Astrocyte of the cerebellum (primary cell): ENCODE measurements around the gene RANBP3.
"Not testable (repeated sequence)": the region's sequence is repeated elsewhere in the genome, so short reads cannot be mapped to it uniquely, and the experiment has no call there.

Source experiments
- DNase-seq: peaks from one replicate; pipeline ENCODE4 v3.0.0-alpha.2; 2011; ENCODE audit warnings: low read depth
- H3K4me3 ChIP-seq: 2 replicates; pipeline ENCODE4 v1.5.1; 2011; ENCODE audit warnings: mild to moderate bottlenecking, low read depth, low read length, moderate library complexity
- CTCF ChIP-seq: IDR thresholded peaks from 2 replicates; pipeline ENCODE4 v1.5.1; 2012; ENCODE audit warnings: low read length, low read depth, moderate library complexity, mild to moderate bottlenecking; ENCODE audit errors: missing control alignments
- in situ Hi-C: cut with HindIII; loops from 2 replicates; pipeline ENCODE4 v1.10.0; 2017; ENCODE audit warnings: low sequenced_read_pairs

RANBP3 gene

GRCh38 chr19:5877882-5878281, 100.1 kb downstream of the RANBP3 start:
- TF ChIP-seq CTCF = no peak
- no peak for DNase-seq
- in situ Hi-C loops = no loop called here
- H3K4me3 ChIP-seq = no peak overlapping the region

- H3K4me3 ChIP-seq = no peak overlapping the region
- in situ Hi-C loops = no loop called here
- no peak for DNase-seq
- no peak for TF ChIP-seq CTCF
These were observed 100.5 kb downstream of the RANBP3 start for GRCh38 chr19:5877427-5877826.

GRCh38 chr19:5874496-5874895, 103.4 kb downstream of the RANBP3 start:
- H3K4me3 ChIP-seq, in situ Hi-C loops, DNase-seq: not testable (repeated sequence)

GRCh38 chr19:5873617-5874199, 104.2 kb downstream of the RANBP3 start:
- H3K4me3 ChIP-seq = no peak overlapping the region
- in situ Hi-C loops = no loop called here
- no peak for TF ChIP-seq CTCF
- no peak for DNase-seq

- TF ChIP-seq CTCF = no peak
- no peak for DNase-seq
- in situ Hi-C loops = no loop called here
- no peak overlapping the region for H3K4me3 ChIP-seq
These were observed 107.0 kb downstream of the RANBP3 start for GRCh38 chr19:5870986-5871394.

- no peak for TF ChIP-seq CTCF
- DNase-seq = no peak
- in situ Hi-C loops = no loop called here
- no peak overlapping the region for H3K4me3 ChIP-seq
These were observed 110.5 kb downstream of the RANBP3 start for GRCh38 chr19:5867201-5868136.
